Pulmonary artery endothelial cell (primary cell): ENCODE results near the gene BAD. TPM values are rescaled to one million over a fixed set of nuclear protein-coding genes. Genes with fewer than 3 reads are reported as not detected.

Source experiments
- DNase-seq: peaks from one replicate; pipeline ENCODE4 v3.0.0-alpha.2; 2011; ENCODE audit warnings: low read depth, low spot score
- total RNA-seq: library from RNA; depleted of rRNA; stranded (reverse); fragments of >200 nt; gene quantifications from 2 replicates; pipeline ENCODE4 v1.2.3, GENCODE V29; 2014

Gene BAD
- total RNA-seq, 1 donor from 2014 or later: 84.5 TPM

GRCh38 chr11:64281957-64282770 lies 2.3 kb downstream of the BAD start:
- DNase-seq: no peak

GRCh38 chr11:64278576-64279190 lies 5.8 kb downstream of the BAD start:
- no peak for DNase-seq

- no peak for DNase-seq
Observed at GRCh38 chr11:64276653-64277431, 7.6 kb downstream of the BAD start.

GRCh38 chr11:64275841-64276240 lies 8.6 kb downstream of the BAD start:
- no peak for DNase-seq

- DNase-seq: no peak
Observed at GRCh38 chr11:64275031-64275800, 9.2 kb downstream of the BAD start.

GRCh38 chr11:64269540-64270220 lies 14.8 kb downstream of the BAD start:
- peak; percentile 99 for DNase-seq

GRCh38 chr11:64268893-64269539 lies 15.4 kb downstream of the BAD start:
- no peak for DNase-seq

GRCh38 chr11:64268025-64268892 lies 16.2 kb downstream of the BAD start:
- DNase-seq: peak; percentile 48

- DNase-seq: no peak
Observed at GRCh38 chr11:64267207-64267945, 17.1 kb downstream of the BAD start.

GRCh38 chr11:64266339-64266738 lies 18.1 kb downstream of the BAD start:
- no peak for DNase-seq

- DNase-seq: no peak
Observed at GRCh38 chr11:64265176-64266160, 19.0 kb downstream of the BAD start.

- no peak for DNase-seq
Observed at GRCh38 chr11:64264371-64264852, 20.1 kb downstream of the BAD start.

GRCh38 chr11:64263947-64264317 lies 20.5 kb downstream of the BAD start:
- no peak for DNase-seq

- DNase-seq: peak; percentile 58
Observed at GRCh38 chr11:64263021-64263946, 21.2 kb downstream of the BAD start.

- DNase-seq: no peak
Observed at GRCh38 chr11:64262271-64263002, 22.0 kb downstream of the BAD start.
